NAMALWA (cell line): ENCODE measurements around the gene HSP90AB1.

Experiments
- DNase-seq: peaks from one replicate; pipeline ENCODE4 v3.0.0-alpha.2; 2015; ENCODE audit warnings: low spot score

HSP90AB1 gene

DNA sequence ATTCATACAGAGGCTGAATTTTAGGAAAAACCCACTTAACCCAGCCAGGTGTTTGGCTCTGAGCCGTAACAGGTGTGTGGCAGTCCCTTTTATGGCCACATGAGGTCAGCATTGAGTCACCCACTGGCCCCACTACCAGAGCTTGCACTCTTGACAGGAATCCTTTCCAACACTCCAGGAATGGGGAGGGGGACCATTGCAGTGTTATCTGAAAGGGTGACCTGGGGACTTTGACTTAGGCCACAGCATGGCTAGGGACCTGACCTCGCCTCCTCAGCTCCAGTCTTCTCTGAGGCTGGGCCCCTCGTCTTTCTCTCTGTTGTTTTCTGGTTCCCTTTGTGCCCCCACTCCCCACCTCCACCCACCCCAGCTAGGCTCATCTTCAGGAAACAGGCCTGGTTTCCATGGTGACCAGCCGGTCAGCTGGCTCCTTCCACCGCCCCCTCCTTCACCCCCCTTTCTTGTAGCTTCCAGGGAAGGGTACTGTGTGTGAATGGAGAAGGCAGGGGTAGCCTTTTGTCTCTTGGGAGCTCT lies 21.3 kb downstream of the HSP90AB1 start:
- DNase-seq: peak; percentile 71

DNA sequence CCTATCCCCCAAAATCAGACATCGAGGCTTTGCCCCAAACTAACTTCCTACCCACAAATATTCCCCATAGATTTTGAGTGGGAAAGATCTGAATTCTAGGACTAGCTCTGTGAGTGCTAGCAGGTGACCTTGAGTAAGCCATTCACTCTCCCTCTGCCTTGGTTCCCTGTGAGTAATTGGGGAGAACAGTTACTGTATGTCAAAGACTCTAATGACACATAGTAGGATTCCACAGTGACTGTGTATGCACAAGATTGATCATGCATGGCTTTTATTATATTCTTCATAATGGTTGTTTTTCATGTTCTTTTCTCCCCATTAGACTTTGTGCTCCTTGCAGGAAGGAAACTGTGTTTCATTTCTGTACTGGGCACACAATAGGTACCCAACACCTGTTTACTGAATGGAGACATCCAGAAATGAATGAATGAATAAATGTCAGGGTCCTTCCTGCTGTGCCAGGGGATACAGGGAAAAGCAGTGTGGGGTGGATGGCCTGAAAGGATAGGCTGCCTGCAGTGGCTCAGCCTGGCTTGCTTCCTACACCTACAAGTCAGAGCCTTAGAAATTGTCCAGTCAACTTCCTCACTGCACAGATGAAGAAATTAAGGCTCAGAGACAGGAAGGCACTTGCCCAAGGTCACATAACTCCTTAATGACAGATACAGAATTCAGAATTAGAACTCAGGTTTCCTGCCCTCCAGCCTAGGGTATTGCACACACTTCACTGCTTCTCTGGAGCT lies 22.4 kb downstream of the HSP90AB1 start:
- DNase-seq: no peak

GRCh38 chr6:44269921-44270525 lies 23.1 kb downstream of the HSP90AB1 start, which contains the start of gene TMEM151B:
TSS of gene TMEM151B (plus strand) at chr6:44270450. CDS start at chr6:44270743, 293 bp downstream.
- no peak for DNase-seq

DNA sequence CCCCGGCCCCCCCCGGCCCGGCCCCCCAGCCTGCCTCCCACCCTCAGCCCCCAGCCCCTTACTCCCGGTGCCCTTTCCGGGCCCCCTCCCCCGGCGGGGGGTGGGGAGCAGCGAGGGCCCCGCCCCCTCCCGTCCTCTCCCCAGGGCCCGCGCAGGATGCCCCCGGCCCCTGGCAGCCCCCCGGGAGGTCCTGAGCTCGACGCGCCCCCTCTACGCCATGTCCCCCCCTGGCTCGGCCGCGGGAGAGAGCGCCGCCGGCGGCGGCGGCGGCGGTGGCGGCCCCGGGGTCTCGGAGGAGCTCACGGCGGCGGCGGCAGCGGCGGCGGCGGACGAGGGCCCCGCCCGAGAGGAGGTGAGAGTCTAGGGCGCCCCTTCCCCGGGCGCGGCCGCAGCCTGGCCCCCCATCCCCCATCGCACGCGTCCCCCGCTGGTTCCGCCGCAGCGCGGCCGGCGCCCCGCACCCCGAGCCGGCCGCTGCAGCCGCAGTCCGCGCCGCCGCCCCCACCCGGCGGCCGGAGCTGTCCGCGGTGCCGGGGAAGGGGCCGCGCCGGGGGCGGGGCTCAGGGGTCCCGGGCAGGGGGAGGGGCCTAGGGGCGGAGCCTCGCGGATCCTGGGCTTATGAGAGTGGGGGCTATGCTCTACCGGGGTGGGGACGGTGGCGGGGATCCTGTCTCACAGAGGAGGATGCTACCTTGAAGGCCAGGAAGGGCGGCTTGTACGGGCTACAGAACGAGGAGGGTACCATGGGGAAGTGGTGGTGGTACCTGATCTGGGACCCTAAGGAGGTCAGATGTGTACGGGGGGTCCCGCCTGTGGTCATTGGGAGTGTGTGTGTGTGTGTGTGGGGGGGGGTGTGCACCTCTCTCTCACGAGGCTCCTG lies 23.9 kb downstream of the HSP90AB1 start:
- DNase-seq: no peak

GRCh38 chr6:44271406-44271723 lies 24.5 kb downstream of the HSP90AB1 start:
- no peak for DNase-seq

DNA sequence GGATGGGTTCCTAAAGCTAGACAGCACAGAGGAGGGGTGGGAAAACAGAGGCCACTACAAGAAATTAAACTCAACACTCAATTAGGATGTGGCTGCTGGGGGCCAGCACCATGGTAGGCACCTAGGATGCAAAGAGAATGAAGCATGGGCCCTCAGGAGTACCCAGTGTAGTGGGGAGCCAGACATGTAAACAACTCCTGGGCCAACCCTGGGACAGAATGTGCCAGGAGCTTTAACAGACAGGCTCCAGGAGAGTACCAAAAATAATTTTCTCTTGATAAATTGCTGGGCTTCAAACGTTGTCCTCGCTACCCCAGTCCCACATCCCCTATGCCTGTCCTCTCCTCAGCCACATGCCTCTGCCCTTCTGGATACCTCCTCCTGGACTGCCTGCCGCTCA lies 25.0 kb downstream of the HSP90AB1 start:
- no peak for DNase-seq

DNA sequence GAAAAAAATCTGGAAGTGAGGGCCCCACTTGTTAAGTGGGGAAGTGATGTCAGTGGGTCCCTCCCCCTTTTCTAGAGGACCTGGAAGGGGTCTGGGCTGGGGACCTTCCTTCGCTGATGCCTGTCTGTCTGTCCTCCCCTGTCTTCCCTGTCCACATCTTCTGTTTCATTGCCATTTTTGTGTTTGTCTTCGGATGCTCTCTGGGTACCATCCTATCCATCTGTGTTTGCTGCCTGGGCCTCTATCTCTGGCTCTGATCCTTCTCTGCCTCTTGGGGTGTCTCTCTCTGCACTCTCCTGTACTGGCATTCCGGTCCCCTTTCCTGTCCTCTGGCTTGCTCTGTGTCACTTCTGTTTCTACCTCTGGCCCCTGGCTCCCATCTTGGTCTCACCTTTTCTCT lies 25.6 kb downstream of the HSP90AB1 start:
- no peak for DNase-seq

- no peak for DNase-seq
Observed at GRCh38 chr6:44272999-44273566, 26.2 kb downstream of the HSP90AB1 start.

DNA sequence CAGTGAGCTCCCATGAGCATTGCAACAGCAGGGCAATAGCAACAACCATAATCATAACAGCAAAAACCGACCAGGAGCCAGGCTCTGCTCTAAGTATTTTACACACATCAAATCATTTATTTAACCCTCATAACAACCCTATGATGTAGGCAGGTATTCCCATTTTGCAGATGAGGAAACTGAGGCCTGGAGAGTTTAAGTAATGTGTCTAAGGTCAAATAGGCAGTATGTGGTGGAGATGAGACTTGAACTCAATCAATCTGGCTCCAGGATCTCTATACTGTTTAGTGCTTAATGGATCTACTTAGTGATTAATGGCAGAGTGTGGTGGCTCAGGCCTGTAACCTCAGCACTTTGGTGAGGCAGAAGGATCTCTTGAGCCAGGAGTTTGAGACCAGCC lies 26.7 kb downstream of the HSP90AB1 start:
- DNase-seq: no peak

- no peak for DNase-seq
Observed at GRCh38 chr6:44275271-44275748, 28.4 kb downstream of the HSP90AB1 start.

GRCh38 chr6:44275749-44276648 lies 29.1 kb downstream of the HSP90AB1 start:
- DNase-seq: no peak

DNA sequence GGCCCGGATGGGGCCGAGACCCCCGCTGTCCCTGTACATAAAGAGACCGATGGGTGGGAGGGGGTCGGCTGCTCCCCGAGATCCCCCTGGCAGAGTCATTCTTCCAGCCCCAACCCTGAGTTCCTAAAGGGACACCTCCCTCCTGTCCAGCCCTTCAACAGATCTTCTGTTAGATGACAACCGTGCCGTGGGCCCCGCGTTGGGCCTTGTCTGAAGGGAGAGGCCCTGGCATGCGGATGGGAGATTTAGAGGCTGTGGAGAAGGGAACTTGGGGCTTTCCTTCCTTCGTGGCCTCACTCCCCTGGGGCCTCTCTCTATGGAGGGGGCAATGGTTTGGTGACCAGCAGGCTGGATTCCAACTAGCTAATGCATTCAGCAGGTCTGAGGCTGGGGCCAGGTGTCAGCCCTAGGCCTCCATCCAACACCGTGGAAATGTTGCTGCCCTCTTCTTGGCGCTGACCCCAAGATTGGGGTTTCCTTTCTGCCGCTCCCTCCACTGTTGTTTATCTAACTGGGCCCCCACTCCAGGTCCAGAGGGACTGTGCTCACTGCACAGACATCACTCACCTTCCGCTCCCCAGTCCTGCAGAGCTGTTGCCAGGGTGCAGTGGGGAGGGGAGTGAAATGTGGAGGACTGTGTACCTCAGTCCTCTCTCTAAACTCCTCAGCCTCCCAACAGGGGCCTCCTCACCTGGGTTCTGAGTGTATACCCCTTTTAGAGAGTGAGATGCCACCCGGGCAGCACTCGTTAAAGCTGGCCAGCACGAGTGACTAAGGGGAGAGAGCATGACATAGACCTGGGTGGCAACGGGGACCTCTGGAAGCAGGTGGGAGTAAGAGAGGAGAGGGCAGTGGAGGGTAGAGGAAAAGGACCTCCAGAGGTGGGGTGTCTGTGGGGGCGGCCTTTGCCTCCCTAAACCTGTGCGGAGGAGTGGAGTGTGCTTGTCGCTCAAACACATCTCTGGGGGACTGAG lies 30.1 kb downstream of the HSP90AB1 start:
- no peak for DNase-seq

- no peak for DNase-seq
Observed at GRCh38 chr6:44277763-44278162, 30.9 kb downstream of the HSP90AB1 start.

DNA sequence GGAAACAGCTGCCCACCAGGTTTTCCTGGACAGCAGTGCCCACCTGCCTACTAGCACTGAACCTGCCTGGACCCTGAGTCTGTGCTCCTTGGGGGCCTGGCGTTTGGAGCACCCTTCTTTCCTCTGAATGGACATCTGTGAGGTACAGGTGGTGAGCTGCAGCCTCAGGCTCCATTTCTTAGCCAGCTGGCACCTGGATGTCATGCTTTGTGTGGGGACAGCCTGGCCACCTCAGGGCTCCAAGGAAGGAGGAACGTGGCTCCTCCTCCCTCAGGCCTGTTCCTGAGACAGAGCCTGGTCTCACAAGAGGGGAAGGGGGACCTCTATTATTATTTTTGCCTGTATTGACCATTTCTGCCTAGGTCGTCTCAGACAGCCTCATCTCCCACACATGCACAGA lies 31.4 kb downstream of the HSP90AB1 start:
- DNase-seq: no peak

- DNase-seq: no peak
Observed at GRCh38 chr6:44278774-44279697, 32.1 kb downstream of the HSP90AB1 start.

- no peak for DNase-seq
Observed at GRCh38 chr6:44284121-44284520, 37.2 kb downstream of the HSP90AB1 start.

DNA sequence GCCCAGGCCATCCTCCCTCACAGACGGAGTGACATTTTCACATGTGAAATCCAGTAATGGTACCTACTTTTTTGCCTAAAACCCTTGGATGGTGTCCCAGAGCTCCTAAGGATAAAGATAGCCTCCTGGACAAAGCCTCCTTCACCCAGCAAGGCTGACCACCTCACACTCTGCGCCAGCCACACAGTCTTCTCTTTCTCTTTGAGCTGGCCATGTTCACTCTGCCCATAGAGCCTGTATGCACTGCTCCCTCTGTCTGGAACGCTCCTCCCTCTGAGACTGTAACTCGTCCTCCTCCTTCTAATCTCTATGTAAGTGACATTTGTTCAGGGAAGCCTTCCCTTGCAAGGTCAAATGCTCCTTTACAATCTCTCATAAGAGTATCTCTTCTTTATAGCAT lies 38.0 kb downstream of the HSP90AB1 start:
- DNase-seq: no peak

DNA sequence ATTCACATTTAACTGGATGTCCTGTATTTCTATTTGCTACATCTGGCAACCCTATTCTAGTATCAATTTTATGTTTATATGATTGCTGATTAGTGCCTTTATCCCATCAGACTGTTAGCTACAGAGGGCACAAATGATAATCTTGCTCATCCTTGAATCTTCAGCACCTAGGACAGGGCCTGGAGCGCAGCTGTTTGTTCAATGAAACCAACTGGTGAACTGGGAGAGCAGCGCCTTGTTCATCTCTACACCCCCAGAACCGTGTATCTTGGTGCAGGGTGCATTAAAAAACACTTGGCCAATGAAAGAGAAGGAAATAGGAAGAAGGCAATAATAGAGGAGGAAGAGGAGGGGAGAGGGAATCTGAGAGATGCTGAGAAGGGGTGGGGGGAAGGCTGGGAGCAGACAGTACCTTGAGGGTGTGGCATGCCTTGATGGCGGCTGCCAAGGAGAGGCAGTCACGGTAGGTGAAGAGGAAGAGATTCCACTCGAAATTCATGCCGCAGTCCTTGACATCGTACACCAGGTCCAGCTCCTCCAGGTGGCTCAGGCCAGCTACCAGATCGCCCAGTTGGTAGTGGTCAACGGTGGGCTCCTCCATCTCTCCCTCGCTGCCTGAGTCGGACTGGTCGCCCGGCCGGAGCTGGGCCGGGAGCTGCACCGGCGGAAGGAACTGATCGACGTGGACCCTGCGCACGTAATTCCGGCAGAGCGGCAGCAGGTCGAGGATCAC lies 38.8 kb downstream of the HSP90AB1 start:
- peak; percentile 46 for DNase-seq
